SK-N-SH (cell line): ENCODE results near the gene URAD. TPM values are rescaled to one million over a fixed set of nuclear protein-coding genes. Genes with fewer than 3 reads are reported as not detected.

Source experiments
- CTCF ChIA-PET: fragments of 300-600, 350-600 bp; formaldehyde crosslinking; extraction: SDS; loops from one replicate; lab custom pipeline; 2021; lab: Yijun Ruan, JAX
- POLR2A ChIA-PET: fragments of 350-600 bp; sonication (Branson Sonifier 250); formaldehyde crosslinking; extraction: SDS; loops from one replicate; lab custom pipeline; 2020; ENCODE audit warnings: antibody characterized with exemption, inconsistent platforms; lab: Yijun Ruan, JAX
- DNase-seq: peaks from one replicate; pipeline ENCODE4 v3.0.0; 2012
- H2AFZ ChIP-seq: fragments of 200-600 bp; sonication (generic); 2 replicates; pipeline ENCODE4 v1.8.1; 2016; ENCODE audit warnings: antibody characterized with exemption, mild to moderate bottlenecking, low read depth
- H3F3A ChIP-seq: fragments of 200-600 bp; sonication (generic); replicated peaks from 2 replicates; pipeline ENCODE3; 2016; ENCODE audit warnings: antibody characterized with exemption, mild to moderate bottlenecking; ENCODE audit not compliant: insufficient read depth
- H3K27ac ChIP-seq, 2 experiments: fragments of 200-500 bp in 1 of 2; fragments of 200-600 bp in 1 of 2; sonication (Bioruptor generic) in 1 of 2; sonication (generic), shearing (Covaris generic) in 1 of 2; 2 replicates each; pipeline versions ENCODE4 v1.5.1 to v1.6.1; 2014 to 2016; ENCODE audit warnings: low read depth in 2 of 2, inconsistent platforms in 1 of 2, low read length in 1 of 2, mild to moderate bottlenecking in 1 of 2, mixed read lengths in 1 of 2
- H3K27me3 ChIP-seq: fragments of 200-600 bp; sonication (generic), shearing (Covaris generic); 2 replicates; pipeline ENCODE4 v1.6.1; 2016; ENCODE audit warnings: mixed run types; ENCODE audit not compliant: insufficient read depth
- H3K36me3 ChIP-seq, 2 experiments: fragments of 200-500 bp in 1 of 2; fragments of 200-600 bp in 1 of 2; sonication (Bioruptor generic) in 1 of 2; sonication (generic) in 1 of 2; replicated peaks in 1 of 2; 2 replicates each; pipeline versions ENCODE3 to v1.5.1; 2014 to 2016; ENCODE audit warnings: low read length in 1 of 2, mild to moderate bottlenecking in 1 of 2; ENCODE audit not compliant: insufficient read depth in 2 of 2, control insufficient read depth in 1 of 2
- H3K4me1 ChIP-seq, 2 experiments: fragments of 200-500 bp in 1 of 2; fragments of 200-600 bp in 1 of 2; sonication (Bioruptor generic) in 1 of 2; sonication (generic), shearing (Covaris generic) in 1 of 2; 2 replicates each; pipeline versions ENCODE4 v1.5.1 to v1.6.1; 2014 to 2016; ENCODE audit warnings: low read depth in 1 of 2, low read length in 1 of 2, mixed run types in 1 of 2; ENCODE audit not compliant: insufficient read depth in 2 of 2, control insufficient read depth in 1 of 2
- H3K4me2 ChIP-seq: fragments of 200-600 bp; sonication (generic), shearing (Covaris generic); 2 replicates; pipeline ENCODE4 v1.6.1; 2017; ENCODE audit warnings: mixed run types
- H3K4me3 ChIP-seq, 2 experiments: fragments of 200-500 bp in 1 of 2; fragments of 200-600 bp in 1 of 2; sonication (Bioruptor generic) in 1 of 2; sonication (generic), shearing (Covaris generic) in 1 of 2; 2 replicates each; pipeline versions ENCODE4 v1.5.1 to v1.8.1; 2014 to 2016; ENCODE audit warnings: low read depth in 2 of 2, inconsistent platforms in 1 of 2, low read length in 1 of 2, mild to moderate bottlenecking in 1 of 2, mixed read lengths in 1 of 2, moderate library complexity in 1 of 2
- H3K79me2 ChIP-seq: fragments of 200-600 bp; sonication (generic); 2 replicates; pipeline ENCODE4 v1.8.1; 2017; ENCODE audit warnings: mild to moderate bottlenecking; ENCODE audit not compliant: insufficient read depth
- H3K9ac ChIP-seq: fragments of 200-600 bp; sonication (generic); 2 replicates; pipeline ENCODE4 v1.6.1; 2017; ENCODE audit warnings: mixed run types
- H3K9me2 ChIP-seq: fragments of 200-600 bp; sonication (generic); 2 replicates; pipeline ENCODE4 v1.6.1; 2017; ENCODE audit warnings: mixed run types
- H3K9me3 ChIP-seq: fragments of 200-600 bp; sonication (generic); 2 replicates; pipeline ENCODE4 v1.6.1; 2017; ENCODE audit warnings: mixed run types, mild to moderate bottlenecking, moderate library complexity
- H4K20me1 ChIP-seq: fragments of 200-600 bp; sonication (generic); 2 replicates; pipeline ENCODE4 v1.6.1; 2017; ENCODE audit warnings: mild to moderate bottlenecking, mixed run types; ENCODE audit not compliant: insufficient read depth
- CHD2 ChIP-seq: fragments of 150-350 bp; IDR thresholded peaks from 2 replicates; pipeline ENCODE4 v1.6.1; 2018; ENCODE audit warnings: low read length; ENCODE audit not compliant: partially characterized antibody
- ELF1 ChIP-seq: IDR thresholded peaks from 2 replicates; pipeline ENCODE4 v1.4.0; 2012
- EZH2phosphoT487 ChIP-seq: fragments of 200-600 bp; sonication (generic); IDR thresholded peaks from 2 replicates; pipeline ENCODE4 v1.6.1; 2017; ENCODE audit warnings: low read depth, mixed run types, mild to moderate bottlenecking, antibody characterized with exemption, moderate library complexity, borderline replicate concordance
- FOSL2 ChIP-seq: IDR thresholded peaks from 2 replicates; pipeline ENCODE4 v1.4.0; 2012; ENCODE audit warnings: low read depth, mild to moderate bottlenecking, moderate library complexity, borderline replicate concordance
- GABPA ChIP-seq: IDR thresholded peaks from 2 replicates; pipeline ENCODE4 v1.4.0; 2012; ENCODE audit warnings: low read depth, mild to moderate bottlenecking
- JUND ChIP-seq: IDR thresholded peaks from 2 replicates; pipeline ENCODE4 v1.4.0; 2012
- MEF2A ChIP-seq: IDR thresholded peaks from 2 replicates; pipeline ENCODE4 v1.4.0; 2012; ENCODE audit warnings: low read depth, borderline replicate concordance
- MXI1 ChIP-seq: IDR thresholded peaks from 2 replicates; pipeline ENCODE4 v1.6.1; 2012; ENCODE audit warnings: mild to moderate bottlenecking, low read depth, low read length, improper control_type of control experiment
- NFIC ChIP-seq: IDR thresholded peaks from 2 replicates; pipeline ENCODE4 v1.4.0; 2012; ENCODE audit warnings: borderline replicate concordance
- RAD21 ChIP-seq: IDR thresholded peaks from 2 replicates; pipeline ENCODE4 v1.6.1; 2012; ENCODE audit warnings: mild to moderate bottlenecking, low read length
- RFX5 ChIP-seq: IDR thresholded peaks from 2 replicates; pipeline ENCODE4 v1.6.1; 2012; ENCODE audit warnings: mild to moderate bottlenecking, improper control_type of control experiment, low read length
- SMC3 ChIP-seq: IDR thresholded peaks from 2 replicates; pipeline ENCODE4 v1.6.1; 2012; ENCODE audit warnings: low read depth, low read length, improper control_type of control experiment
- TAF1 ChIP-seq: IDR thresholded peaks from 2 replicates; pipeline ENCODE4 v1.6.1; 2012; ENCODE audit warnings: low read depth, mild to moderate bottlenecking, low read length, moderate library complexity, borderline replicate concordance
- TCF12 ChIP-seq: IDR thresholded peaks from 2 replicates; pipeline ENCODE4 v1.4.0; 2012
- TEAD4 ChIP-seq: IDR thresholded peaks from 2 replicates; pipeline ENCODE4 v1.4.0; 2012; ENCODE audit warnings: mild to moderate bottlenecking, borderline replicate concordance; ENCODE audit not compliant: insufficient read depth
- YY1 ChIP-seq: IDR thresholded peaks from 2 replicates; pipeline ENCODE4 v1.4.0; 2012; ENCODE audit warnings: low read depth, mild to moderate bottlenecking
- WGBS: methylation state at CpG from one replicate; pipeline ENCODE4 v1.1.6; 2017; ENCODE audit warnings: low lambda C conversion rate; 5-methylcytosine and 5-hydroxymethylcytosine counted together
- polyA plus RNA-seq, 3 experiments: library from polyadenylated mRNA; depleted of rRNA; stranded (reverse); fragments of >200 nt; gene quantifications; 2 replicates each; pipeline ENCODE4 v1.2.3, GENCODE V29; 2012
- TF ChIP-seq, protein P1 (sequence below): fragments of 200-600 bp; sonication (generic); IDR thresholded peaks from 2 replicates; pipeline ENCODE4 v1.6.1; 2017; ENCODE audit warnings: antibody characterized with exemption, mild to moderate bottlenecking, moderate library complexity
- TF ChIP-seq, protein P2 (sequence below): IDR thresholded peaks from 2 replicates; pipeline ENCODE4 v1.4.0; 2012; ENCODE audit warnings: low read depth

URAD gene
- polyA plus RNA-seq, 1 of the 3 experiments (the other 2 are of a cell fraction), result not detected

DNA sequence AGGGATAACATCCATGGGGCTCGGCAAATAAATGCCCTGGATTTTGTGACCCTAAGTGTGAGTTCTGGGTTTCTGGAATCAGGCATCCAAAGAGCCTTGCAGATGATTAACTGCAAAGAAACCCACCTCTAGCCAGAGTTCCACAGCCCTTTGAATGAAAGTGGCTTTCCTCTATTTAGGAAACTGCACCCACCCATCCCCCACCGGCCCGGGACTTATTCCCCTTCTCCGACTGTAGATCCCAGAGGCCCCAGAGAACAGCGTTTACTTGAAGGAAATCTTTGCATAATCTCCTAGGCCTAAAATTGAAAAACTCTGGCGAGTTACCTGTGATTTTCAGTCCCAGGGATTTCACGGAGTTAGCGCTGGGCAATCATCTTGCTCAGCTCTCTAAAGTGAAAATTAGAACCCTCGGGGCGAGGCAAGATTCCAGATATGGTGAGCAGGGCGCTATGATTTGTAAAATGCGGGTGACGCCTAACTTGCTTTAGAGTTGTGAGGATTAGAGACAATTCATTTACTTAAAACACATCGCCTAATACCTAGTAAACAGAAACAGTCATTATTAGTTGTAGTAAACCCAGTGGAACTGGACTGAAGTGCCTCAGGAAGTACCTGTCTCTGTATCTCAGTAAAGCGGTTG lies 9.4 kb downstream of the URAD start:
- no peaks in the 10 kb centered on the region for H3K4me1 ChIP-seq
- ChIA-PET CTCF (interaction anchor here (1.7 to 11.9 kb wide), 4 partner anchors 25 to 617 kb away, joined by 4 to 185 read pairs (median 10); no protein-coding TSS in a partner anchor), POLR2A (no interaction called here)
- no peak for DNase-seq
- no peaks in the 10 kb centered on the region for H3K36me3 ChIP-seq
- 17% methylated on average over 15 of the region's 15 CpGs for WGBS
- H3K4me3 ChIP-seq, result no peak overlapping the region
- H3K9ac ChIP-seq, result no peak overlapping the region
- H3F3A ChIP-seq, result no peaks in the 10 kb centered on the region
- H2AFZ ChIP-seq, result no peak overlapping the region
- H3K9me2 ChIP-seq, result no peaks in the 10 kb centered on the region
- no peaks in the 10 kb centered on the region for H4K20me1 ChIP-seq
- no peak overlapping the region for H3K27ac ChIP-seq
- no peaks in the 10 kb centered on the region for H3K9me3 ChIP-seq
- no peak overlapping the region for H3K4me2 ChIP-seq
- TF ChIP-seq RAD21 (no peak), TCF12 (no peak), TAF1 (no peak), NFIC (no peak), RFX5 (no peak), MXI1 (no peak), MEF2A (no peak), JUND (no peak), ELF1 (no peak), SMC3 (no peak), TEAD4 (no peak), EZH2phosphoT487 (no peak), YY1 (no peak), FOSL2 (no peak), CHD2 (no peak), GABPA (no peak)
- TF ChIP-seq, protein P1, sequence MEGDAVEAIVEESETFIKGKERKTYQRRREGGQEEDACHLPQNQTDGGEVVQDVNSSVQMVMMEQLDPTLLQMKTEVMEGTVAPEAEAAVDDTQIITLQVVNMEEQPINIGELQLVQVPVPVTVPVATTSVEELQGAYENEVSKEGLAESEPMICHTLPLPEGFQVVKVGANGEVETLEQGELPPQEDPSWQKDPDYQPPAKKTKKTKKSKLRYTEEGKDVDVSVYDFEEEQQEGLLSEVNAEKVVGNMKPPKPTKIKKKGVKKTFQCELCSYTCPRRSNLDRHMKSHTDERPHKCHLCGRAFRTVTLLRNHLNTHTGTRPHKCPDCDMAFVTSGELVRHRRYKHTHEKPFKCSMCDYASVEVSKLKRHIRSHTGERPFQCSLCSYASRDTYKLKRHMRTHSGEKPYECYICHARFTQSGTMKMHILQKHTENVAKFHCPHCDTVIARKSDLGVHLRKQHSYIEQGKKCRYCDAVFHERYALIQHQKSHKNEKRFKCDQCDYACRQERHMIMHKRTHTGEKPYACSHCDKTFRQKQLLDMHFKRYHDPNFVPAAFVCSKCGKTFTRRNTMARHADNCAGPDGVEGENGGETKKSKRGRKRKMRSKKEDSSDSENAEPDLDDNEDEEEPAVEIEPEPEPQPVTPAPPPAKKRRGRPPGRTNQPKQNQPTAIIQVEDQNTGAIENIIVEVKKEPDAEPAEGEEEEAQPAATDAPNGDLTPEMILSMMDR, result no peak
- TF ChIP-seq, protein P2, sequence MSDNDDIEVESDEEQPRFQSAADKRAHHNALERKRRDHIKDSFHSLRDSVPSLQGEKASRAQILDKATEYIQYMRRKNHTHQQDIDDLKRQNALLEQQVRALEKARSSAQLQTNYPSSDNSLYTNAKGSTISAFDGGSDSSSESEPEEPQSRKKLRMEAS, result no peak
- H3K27me3 ChIP-seq, result peaks cover 97% of the 10 kb centered on the region
- no peaks in the 10 kb centered on the region for H3K79me2 ChIP-seq
